GM19438 (cell line): ENCODE measurements around the gene CA6.
"Not testable (repeated sequence)": the region's sequence is repeated elsewhere in the genome, so short reads cannot be mapped to it uniquely, and the experiment has no call there.

Experiments
- ATAC-seq: cut with Tn5 transposase; IDR thresholded peaks from one replicate; pipeline ENCODE4 v1.9.1; 2021; ENCODE audit warnings: low read depth; ENCODE audit not compliant: unreplicated experiment

Gene CA6

GRCh38 chr1:8926707-8927694 is 18.7 kb upstream of the CA6 start:
- no peak for ATAC-seq

GRCh38 chr1:8930116-8930515 is 15.6 kb upstream of the CA6 start:
- ATAC-seq, result no peak

GRCh38 chr1:8937051-8937450 is 8.6 kb upstream of the CA6 start:
- not testable (repeated sequence) for ATAC-seq

GRCh38 chr1:8937701-8938100 is 8.0 kb upstream of the CA6 start:
- no peak for ATAC-seq

- ATAC-seq, result no peak
Observed at GRCh38 chr1:8938232-8938999, 7.3 kb upstream of the CA6 start.

DNA sequence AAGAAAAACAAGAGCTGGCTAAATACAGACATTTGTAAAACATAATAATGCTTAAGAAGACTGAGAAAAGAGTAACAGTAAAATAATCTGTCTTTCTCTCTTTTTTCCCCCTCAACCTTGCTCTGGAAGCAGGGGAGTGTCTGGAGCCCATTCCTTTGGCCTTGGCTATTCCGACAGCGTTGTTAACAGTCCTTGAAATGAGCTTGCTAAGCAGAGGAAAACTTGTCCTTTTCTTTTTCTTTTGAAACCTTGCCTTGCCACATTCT is 6.7 kb upstream of the CA6 start:
- no peak for ATAC-seq

GRCh38 chr1:8939362-8939995 is 6.2 kb upstream of the CA6 start:
- no peak for ATAC-seq

DNA sequence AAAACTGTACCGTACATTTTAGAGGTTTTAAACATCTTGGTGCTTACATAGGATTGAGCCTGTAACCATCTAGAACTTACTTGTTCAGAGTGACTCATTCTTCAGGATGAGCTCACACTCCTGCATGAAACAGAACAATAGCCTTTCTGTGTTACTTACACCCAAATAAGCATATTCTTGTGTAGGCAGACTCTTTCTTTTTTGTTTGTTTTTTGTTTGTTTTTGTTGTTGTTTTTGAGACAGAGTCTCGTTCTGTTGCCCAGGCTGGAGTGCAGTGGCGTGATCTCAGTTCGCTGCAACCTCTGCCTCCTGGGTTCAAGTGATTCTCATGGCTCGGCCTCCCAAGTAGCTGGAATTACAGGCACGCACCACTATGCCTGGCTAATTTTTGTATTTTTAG is 3.8 kb upstream of the CA6 start:
- no peak for ATAC-seq

GRCh38 chr1:8943498-8944405 is 1.9 kb upstream of the CA6 start:
- ATAC-seq, result no peak

DNA sequence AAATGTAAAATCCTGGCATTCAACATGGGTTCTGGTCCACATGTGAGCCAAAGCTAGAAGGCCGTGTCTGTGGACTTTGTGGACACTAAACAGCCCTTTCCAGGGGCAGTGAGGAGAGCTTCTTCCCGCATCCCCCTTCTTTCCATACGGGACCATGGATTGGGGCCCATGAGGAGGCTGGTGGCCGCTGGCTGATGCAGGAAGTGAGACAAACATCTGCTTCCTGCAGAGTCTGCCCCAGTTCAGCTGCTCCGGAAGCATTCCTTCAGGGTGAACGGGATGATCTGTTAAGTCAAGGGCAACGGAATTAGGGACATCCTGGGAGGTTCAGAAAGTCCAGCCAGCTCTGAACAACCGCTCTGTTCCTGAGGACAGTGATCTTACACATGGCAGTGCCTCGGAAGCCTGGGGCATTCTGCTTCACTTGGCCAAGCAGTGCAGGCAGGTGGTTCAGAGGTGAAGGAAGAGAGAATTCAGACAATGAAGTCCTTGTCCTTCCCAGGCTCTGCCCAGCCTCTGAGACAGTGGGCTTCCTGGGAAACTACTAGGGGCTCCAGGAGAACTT is 1.5 kb downstream of the CA6 start:
- no peak for ATAC-seq

DNA sequence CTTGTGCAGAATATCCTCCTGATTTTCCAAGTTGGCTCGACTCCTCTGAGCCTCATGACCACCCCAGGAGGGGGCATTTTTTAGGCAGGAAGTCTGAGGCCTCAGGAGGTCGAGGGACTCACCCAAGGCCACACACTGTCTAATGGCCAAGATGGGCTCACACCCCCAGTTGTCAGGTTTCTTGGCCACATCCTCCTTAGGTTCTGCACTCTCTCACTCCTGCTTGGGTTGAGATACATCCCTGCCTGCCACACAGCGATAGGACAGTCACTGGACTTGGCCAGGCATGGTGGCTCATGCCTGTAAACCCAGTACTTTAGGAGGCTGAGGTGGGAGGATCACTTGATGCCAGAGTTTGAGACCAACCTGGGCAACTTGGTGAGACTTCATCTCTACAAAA is 4.6 kb downstream of the CA6 start:
- no peak for ATAC-seq

- ATAC-seq, result no peak
Observed at GRCh38 chr1:8951231-8951630, 5.6 kb downstream of the CA6 start.

- ATAC-seq, result no peak
Observed at GRCh38 chr1:8955406-8955805, 9.7 kb downstream of the CA6 start.

- ATAC-seq, result no peak
Observed at GRCh38 chr1:8956461-8957349, 11.0 kb downstream of the CA6 start.

GRCh38 chr1:8962812-8963530 is 17.3 kb downstream of the CA6 start:
- ATAC-seq, result no peak

GRCh38 chr1:8963963-8964362 is 18.3 kb downstream of the CA6 start:
- ATAC-seq, result no peak

DNA sequence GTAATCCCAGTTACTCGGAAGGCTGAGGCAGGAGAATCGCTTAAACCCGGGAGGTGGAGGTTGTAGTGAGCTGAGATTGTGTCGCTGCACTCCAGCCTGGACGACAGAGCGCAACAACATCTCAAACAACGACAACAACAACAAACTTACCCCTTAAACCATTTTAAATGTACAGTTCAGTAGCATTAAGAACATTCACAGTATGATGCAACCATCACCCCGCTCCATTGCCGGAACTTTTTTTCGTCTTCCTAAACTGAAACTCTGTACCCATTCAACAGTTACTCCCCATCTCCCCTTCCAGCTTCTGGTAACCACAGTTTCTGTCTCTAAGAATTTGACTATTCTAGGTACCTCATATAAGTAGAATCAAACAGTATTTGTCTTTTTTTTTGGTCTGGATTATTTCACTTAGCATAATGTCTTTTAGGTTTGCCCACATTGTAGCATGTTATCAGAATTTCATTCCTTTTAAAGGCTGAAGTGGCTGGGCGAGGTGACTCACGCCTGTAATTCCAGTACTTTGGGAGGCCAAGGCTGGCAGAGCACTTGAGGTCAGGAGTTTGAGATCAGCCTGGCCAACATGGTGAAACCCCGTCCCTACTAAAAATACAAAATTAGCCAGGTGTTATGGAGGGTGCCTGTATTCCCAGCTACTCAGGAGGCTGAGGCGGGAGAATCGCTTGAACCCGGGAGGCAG is 19.6 kb downstream of the CA6 start:
- ATAC-seq, result no peak

DNA sequence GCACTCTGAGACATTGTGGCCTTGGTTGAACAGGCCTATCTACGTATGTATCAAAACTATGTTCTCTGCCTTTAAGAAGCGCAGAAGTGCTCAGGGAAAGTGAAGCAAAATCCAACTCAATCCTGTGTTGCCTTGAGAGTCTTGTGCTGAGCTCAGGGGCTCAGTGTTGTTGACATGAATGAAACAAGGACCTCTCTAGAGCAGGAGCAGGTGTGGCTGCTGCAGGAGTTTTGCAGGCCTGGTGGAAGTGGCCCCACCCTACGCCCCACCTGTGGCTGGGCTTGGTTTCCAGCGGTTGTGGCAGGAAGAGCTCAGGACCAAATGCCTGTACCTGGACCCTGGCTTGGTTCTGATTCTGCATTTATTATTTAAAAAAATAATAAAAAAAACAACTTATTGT is 20.9 kb downstream of the CA6 start:
- no peak for ATAC-seq
